ENCODE data around the gene HSPA12A.

The HSPA12A gene, protein sequence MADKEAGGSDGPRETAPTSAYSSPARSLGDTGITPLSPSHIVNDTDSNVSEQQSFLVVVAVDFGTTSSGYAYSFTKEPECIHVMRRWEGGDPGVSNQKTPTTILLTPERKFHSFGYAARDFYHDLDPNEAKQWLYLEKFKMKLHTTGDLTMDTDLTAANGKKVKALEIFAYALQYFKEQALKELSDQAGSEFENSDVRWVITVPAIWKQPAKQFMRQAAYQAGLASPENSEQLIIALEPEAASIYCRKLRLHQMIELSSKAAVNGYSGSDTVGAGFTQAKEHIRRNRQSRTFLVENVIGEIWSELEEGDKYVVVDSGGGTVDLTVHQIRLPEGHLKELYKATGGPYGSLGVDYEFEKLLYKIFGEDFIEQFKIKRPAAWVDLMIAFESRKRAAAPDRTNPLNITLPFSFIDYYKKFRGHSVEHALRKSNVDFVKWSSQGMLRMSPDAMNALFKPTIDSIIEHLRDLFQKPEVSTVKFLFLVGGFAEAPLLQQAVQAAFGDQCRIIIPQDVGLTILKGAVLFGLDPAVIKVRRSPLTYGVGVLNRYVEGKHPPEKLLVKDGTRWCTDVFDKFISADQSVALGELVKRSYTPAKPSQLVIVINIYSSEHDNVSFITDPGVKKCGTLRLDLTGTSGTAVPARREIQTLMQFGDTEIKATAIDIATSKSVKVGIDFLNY

GRCh38 chr10:116742367-116743265 lies at the start of gene HSPA12A:
TSS of gene HSPA12A (minus strand) at chr10:116742566. CDS start at chr10:116742469, 97 bp downstream.
- DNase-seq, result peak; percentile 61

DNA sequence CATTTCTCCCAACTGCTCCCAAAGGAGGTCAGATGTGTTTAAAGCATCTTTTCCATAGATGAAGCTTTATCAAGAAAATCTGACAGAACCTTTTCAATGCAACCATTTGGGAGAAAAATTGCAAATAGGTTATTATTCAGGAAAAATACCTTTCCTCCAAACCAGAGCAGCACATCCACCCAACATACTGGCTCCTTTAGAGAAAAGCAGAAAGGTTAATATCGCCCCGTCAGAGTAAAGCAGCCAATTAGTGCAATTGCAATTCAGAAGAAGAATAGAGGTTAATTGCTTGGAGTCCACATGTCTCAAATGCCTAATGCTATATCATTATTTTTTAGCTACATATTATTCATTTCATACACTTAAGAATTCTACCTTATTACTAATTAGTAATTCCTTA lies 48.9 kb upstream of the HSPA12A start:
- DNase-seq, result no peak

DNA sequence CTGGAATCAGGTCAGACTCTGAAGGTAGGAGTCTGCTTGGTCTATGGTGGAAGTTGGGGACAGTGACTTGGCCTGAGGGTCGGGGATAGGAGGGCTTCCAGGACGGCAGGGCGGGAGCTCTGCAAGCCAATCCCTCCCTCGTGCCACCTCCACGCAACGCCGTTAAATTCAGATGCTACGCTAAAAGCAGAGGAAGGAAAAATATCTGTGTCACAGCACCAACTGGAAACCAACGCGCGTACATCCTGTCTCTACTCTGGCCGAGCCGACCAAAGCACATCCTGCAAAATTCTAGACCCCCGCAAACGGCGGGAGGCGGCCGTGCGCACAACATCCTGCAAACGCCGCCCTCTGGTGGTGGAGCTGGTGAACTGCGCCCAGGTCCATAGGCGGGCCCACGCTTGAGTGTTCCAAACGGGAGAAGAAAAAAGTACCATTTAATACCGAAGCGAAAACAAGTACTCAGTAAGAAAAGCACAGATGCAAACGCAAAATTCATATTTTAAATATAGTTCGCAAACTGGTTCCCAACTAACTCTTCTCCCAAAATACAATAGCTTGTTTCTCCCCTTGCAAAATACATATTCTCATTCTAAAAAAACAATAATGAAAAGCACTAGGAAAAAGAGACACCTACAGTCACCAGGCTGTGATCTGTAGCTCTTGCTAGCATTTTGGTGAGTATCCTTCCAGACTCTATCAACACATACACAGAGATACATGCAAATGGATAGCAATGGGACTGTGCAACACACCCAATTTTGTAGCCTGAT lies 45.7 kb upstream of the HSPA12A start:
- DNase-seq, result peak; percentile 23

- no peak for DNase-seq
Observed at GRCh38 chr10:116787053-116787659, 44.8 kb upstream of the HSPA12A start.

- no peak for DNase-seq
Observed at GRCh38 chr10:116785867-116786266, 43.5 kb upstream of the HSPA12A start.

DNA sequence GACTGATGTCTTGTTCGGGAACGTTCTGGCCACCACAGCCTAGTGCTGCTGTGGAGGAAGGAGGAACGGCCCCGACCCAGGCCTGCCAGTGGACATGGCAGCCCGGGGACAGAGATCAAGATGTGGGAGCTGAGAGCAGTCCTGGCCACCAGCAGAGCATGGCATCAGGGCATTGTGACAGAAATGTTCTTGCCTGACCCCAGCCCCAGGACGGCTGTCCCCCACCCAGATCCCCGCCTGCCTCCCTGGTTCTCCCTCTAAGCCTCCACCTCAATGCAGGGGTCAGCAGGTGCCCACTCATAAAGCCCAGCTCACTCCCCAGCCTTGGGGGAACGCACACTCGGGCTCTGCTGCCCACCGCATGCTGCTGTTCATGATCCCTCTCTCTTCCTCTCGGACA lies 42.9 kb upstream of the HSPA12A start:
- no peak for DNase-seq

GRCh38 chr10:116784651-116785050 lies 42.3 kb upstream of the HSPA12A start:
- no peak for DNase-seq

GRCh38 chr10:116784035-116784434 lies 41.7 kb upstream of the HSPA12A start:
- no peak for DNase-seq

DNA sequence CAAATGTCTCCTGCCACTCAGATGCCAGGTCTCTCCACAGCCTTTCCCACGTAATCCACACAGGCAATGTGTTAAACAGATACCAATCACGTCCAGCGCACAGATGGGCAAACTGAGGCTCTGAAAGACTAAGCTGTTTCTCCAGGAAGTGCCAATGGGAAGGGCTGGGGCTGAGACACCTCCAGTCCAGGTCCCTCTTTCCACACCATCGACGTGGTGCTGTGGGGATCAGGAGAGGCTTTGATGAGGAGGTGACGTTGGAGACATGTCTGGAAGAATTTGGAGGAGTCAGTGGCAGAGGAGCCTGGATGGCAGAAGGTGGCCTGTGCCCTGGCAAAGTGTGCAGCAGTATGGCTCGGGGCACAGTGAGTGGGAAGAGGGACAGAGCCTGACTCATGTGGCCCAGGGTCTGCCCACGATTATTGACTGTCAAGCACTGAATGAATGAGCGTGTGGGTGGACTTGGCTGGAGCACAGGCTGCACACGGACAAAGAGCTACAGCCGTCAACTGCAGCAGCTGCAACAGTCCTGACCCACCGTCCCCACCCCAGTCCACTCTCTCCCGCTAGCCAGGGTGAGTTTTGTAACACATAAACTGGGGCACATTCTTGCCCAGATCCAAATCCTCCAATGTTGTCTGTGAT lies 40.8 kb upstream of the HSPA12A start:
- no peak for DNase-seq

DNA sequence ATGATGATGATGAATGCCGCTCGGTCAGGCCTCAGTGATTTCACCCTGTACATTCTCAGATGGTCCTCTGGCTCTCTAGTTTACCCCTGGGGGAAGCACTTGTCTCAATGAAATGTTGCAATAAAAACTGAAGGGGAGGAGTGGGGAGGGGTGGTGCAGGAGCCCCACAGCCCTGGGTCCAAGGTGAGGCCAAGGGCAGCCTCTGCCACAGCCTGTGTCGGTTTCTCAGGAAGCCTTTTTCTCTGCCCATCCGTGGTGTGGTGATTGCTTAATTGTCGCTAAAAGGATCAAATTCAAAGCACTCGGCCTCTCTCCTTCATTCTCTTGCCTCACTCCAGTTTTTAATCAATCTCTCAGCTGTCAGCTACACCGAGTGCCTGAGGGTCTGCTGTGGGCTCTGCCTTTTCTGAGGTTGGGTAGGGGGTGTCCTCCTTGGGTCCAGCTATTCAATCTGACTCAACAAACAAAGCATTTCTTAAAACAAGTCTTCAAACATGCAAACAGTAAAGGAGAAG lies 39.1 kb upstream of the HSPA12A start:
- DNase-seq, result no peak

- DNase-seq, result no peak
Observed at GRCh38 chr10:116780691-116781205, 38.4 kb upstream of the HSPA12A start.

- no peak for DNase-seq
Observed at GRCh38 chr10:116779076-116779687, 36.8 kb upstream of the HSPA12A start.

GRCh38 chr10:116777006-116777405 lies 34.6 kb upstream of the HSPA12A start:
- DNase-seq, result no peak

- DNase-seq, result no peak
Observed at GRCh38 chr10:116775488-116776400, 33.4 kb upstream of the HSPA12A start.

DNA sequence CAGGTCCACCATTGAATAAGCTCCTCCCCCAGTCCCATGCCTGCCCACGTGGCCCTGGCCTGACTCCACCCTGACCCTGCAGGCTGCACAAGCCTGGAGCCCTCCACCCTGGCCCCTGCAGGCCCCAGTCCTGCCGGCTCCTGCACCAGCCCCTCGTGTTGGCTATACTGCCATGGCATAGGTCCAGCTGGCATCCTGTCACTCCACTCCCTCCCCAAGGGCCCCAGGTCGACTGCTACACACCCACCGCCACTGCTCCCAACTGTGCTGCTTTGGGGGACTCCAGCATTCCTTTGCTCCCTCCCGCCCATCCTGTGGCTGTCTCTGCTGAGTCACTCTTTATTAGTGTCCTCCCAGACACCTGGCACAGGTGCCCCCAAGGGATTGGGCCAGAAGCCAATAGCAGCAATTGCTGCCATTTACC lies 32.4 kb upstream of the HSPA12A start:
- DNase-seq, result no peak

GRCh38 chr10:116772909-116773705 lies 30.7 kb upstream of the HSPA12A start:
- no peak for DNase-seq

- no peak for DNase-seq
Observed at GRCh38 chr10:116771959-116772585, 29.7 kb upstream of the HSPA12A start.

Data from GOT3 (cell line).